Pancreas (tissue), 10 donors: ENCODE measurements around the gene PRKCB. TPM values are rescaled to one million over a fixed set of nuclear protein-coding genes. Genes with fewer than 3 reads are reported as not detected.
A peak's percentile ranks its signal among the peaks of the same experiment; 100 is the strongest.

Experiments used
- ATAC-seq, 4 donors: fragments of 200-7000 bp; cut with Tn5 transposase; one replicate each; pipeline versions ENCODE4 v1.8.0 to v1.9.1; 2020; ENCODE audit warnings: mild to moderate bottlenecking in 4 of 4, moderate library complexity in 4 of 4
- DNase-seq, 6 donors: peaks; one replicate each; pipeline ENCODE4 v3.0.0-alpha.2; 2020
- FAIRE-seq: peaks from 2 replicates; lab custom pipeline; 2012; peaks lifted over from hg19 to GRCh38; lab: Jason Lieb, UNC
- H3K27ac ChIP-seq, 4 donors: fragments of 200-600 bp; sonication (generic); 1 replicate in 3 of 4; 2 replicates in 1 of 4; pipeline versions ENCODE4 v1.5.0 to v1.8.0; 2020
- H3K27me3 ChIP-seq, 4 donors: fragments of 200-600 bp; one replicate each; pipeline ENCODE4 v1.8.0; 2021
- H3K36me3 ChIP-seq, 3 donors: fragments of 200-600 bp; sonication (generic) in 1 of 3; one replicate each; pipeline versions ENCODE4 v1.5.0 to v1.8.0; 2020 to 2021
- H3K4me1 ChIP-seq, 3 donors: fragments of 200-600 bp; one replicate each; pipeline ENCODE4 v1.8.0; 2021
- H3K4me3 ChIP-seq, 4 donors: fragments of 200-600 bp; sonication (generic) in 2 of 4; one replicate each; pipeline versions ENCODE4 v1.5.0 to v1.8.0; 2020 to 2021
- H3K9me3 ChIP-seq, 4 donors: fragments of 200-600 bp; one replicate each; pipeline ENCODE4 v1.8.0; 2021
- WGBS, 2 donors: extraction: QIAGEN DNeasy Blood & Tissue Kit; methylation state at CpG; one replicate each; pipeline ENCODE4 v1.1.7; 2013; 5-methylcytosine and 5-hydroxymethylcytosine counted together
- intact Hi-C, 3 donors: fragments of 100-400 bp; cut with DNase I; formaldehyde crosslinking; loops; one replicate each; pipeline versions ENCODE4 v1.11.1 to v1.14.2; 2022
- polyA plus RNA-seq, 2 donors: library from polyadenylated mRNA; stranded (reverse); fragments of 200-250 nt; gene quantifications; one replicate each; pipeline ENCODE4 v1.2.3, GENCODE V29; 2013
- total RNA-seq, 6 donors: library from RNA; stranded (reverse); fragmentation: NEBNext Ultra II Directional in 4 of 6; extraction: Animal tissue kit (Norgen Biotek cat#: 25700) in 4 of 6; gene quantifications; one replicate each; pipeline versions ENCODE4 v1.2.1 to v1.2.4, GENCODE V29; 2021 to 2023
- TF ChIP-seq, protein P1 (sequence below), 4 donors: fragments of 200-600 bp; sonication (generic) in 3 of 4; IDR thresholded peaks; one replicate each; pipeline versions ENCODE4 v1.5.0 to v1.8.0; 2021; ENCODE audit warnings: antibody characterized with exemption in 4 of 4
- donor health status: healthy with polysubstance abuse.
- donor health status: DM: no; HTN: no; CAD: no; lungs with moderate emphysema.
- donor health status: DM: no; HTN: no; CAD: no.
- donor health status: control.
- donor health status: control.
- donor health status: Bipolar disorder and iron deficiency.
- donor health status: DM: yes; HTN: yes; CAD: no.
- donor health status: DM: no; HTN: no; CAD: no.
- donor health status: DM: no; HTN: no; CAD: no.
- donor health status: DM: yes; HTN: yes; CAD: no.

Gene PRKCB
- total and polyA plus RNA-seq, 8 donors: 0.19 to 4.3 (median 0.61) TPM

DNA sequence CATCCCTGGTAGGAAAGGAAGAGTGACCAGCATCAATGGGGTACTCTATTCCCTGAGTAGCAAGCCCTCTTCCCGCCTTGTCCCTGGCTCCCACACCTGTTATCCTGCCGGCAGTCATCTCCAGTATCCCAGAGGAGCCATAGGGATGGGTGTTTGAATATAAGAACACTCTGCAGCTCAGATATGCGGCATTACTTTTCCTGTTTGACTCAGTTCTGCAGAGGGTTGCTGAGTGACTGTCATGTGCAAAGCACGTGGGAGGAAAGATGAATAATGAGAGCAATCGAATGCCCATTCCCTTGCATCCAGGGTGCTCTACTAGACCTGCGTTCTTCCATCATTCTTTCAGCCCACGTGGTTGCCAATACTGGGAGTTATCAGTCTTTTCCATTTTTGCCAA is 115.1 kb downstream of the PRKCB start:
- WGBS, 2 donors: 29 to 32% methylated on average over 7 of the region's 7 CpGs
- H3K9me3 ChIP-seq: no peaks in the 10 kb centered on the region
- DNase-seq: no peak
- no peak for FAIRE-seq
- H3K4me1 ChIP-seq: no peaks in the 10 kb centered on the region
- TF ChIP-seq, protein P1, sequence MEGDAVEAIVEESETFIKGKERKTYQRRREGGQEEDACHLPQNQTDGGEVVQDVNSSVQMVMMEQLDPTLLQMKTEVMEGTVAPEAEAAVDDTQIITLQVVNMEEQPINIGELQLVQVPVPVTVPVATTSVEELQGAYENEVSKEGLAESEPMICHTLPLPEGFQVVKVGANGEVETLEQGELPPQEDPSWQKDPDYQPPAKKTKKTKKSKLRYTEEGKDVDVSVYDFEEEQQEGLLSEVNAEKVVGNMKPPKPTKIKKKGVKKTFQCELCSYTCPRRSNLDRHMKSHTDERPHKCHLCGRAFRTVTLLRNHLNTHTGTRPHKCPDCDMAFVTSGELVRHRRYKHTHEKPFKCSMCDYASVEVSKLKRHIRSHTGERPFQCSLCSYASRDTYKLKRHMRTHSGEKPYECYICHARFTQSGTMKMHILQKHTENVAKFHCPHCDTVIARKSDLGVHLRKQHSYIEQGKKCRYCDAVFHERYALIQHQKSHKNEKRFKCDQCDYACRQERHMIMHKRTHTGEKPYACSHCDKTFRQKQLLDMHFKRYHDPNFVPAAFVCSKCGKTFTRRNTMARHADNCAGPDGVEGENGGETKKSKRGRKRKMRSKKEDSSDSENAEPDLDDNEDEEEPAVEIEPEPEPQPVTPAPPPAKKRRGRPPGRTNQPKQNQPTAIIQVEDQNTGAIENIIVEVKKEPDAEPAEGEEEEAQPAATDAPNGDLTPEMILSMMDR (IDR thresholded peaks at IDR 0.05): no peak
- intact Hi-C loops: no loop called here
- H3K27me3 ChIP-seq: peaks cover 0 to 4% (median 0%) of the 10 kb centered on the region in 4 donors
- ATAC-seq: no peak
- no peak overlapping the region for H3K27ac ChIP-seq
- H3K36me3 ChIP-seq: no peaks in the 10 kb centered on the region
- no peak overlapping the region for H3K4me3 ChIP-seq

DNA sequence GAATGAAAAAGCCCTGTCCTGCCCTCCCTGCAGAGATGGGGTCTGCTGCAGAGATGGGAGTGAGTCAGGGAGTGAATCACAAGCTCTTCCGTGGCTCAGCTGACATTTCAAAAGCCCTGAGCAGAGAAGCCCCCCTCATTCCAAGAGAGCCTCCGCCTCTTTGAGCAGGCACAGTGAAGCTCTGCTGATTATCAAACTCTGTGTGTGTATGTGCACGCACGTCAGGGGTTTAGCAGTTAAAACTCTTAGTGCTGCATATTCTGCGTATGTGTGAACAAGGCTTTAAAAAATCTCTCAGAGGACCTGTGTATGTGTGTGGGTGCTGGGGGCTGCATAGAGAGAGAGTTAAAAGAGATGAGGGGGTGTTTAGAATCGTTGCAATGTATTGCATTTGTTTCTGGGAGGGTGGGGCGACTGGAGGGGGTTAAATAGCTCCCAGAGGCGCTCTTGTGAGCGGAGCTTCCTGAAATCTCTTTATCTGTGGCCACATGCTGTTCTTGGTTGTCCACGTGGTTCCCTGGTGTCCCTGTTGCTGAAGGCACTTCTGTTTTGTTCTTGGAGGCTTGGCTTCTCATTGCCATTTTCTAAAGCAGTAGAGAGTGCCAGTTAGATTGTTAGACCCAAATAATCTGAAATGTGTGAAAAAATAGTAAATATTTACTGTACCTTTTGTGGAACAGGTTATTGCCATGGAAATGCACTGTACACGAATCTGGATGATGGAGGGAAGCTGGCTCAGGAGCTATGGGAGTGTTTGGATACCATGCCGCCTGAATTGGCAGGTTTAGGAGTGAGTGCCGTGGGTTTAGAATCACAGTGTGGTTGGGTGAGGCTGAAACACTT is 116.6 kb downstream of the PRKCB start:
- no peak overlapping the region for H3K27ac ChIP-seq
- TF ChIP-seq, protein P1 (IDR thresholded peaks at IDR 0.05): no peak
- H3K27me3 ChIP-seq: peaks cover 0 to 4% (median 0%) of the 10 kb centered on the region in 4 donors
- H3K4me1 ChIP-seq: no peaks in the 10 kb centered on the region
- no peaks in the 10 kb centered on the region for H3K36me3 ChIP-seq
- no peaks in the 10 kb centered on the region for H3K9me3 ChIP-seq
- FAIRE-seq (no peak), ATAC-seq (peak in 2 of 4 donors; percentile 59 to 73), DNase-seq (peak in 1 of 6 donors; percentile 26)
- no peak overlapping the region for H3K4me3 ChIP-seq
- intact Hi-C loops: no loop called here
- 7 to 10% methylated on average over 13 of the region's 13 CpGs for WGBS, 2 donors

DNA sequence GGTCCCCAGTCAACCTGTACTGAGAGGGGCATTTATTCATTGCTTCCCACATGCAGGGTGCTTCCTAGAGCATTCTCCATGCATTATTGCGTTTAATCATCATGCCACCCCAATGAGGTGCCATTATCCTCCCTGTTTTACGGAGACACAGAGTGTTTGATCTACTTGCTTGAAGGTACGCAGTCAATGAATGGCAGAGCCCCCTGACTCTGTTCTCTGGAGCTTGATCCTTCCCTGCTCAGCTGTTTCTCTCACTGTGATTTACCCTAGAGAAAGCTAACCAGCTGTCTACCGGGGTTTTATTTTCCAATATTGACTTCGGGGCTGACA is 117.2 kb downstream of the PRKCB start:
- TF ChIP-seq, protein P1 (IDR thresholded peaks at IDR 0.05): no peak
- Histone ChIP-seq H3K9me3 (no peaks in the 10 kb centered on the region), H3K4me1 (no peaks in the 10 kb centered on the region), H3K36me3 (no peaks in the 10 kb centered on the region), H3K27me3 (peaks cover 0 to 4% (median 0%) of the 10 kb centered on the region in 4 donors), H3K4me3 (no peak overlapping the region), H3K27ac (no peak overlapping the region)
- DNase-seq (no peak), FAIRE-seq (no peak), ATAC-seq (no peak)
- 59 to 68% methylated on average over 5 of the region's 5 CpGs for WGBS, 2 donors
- intact Hi-C loops: no loop called here

DNA sequence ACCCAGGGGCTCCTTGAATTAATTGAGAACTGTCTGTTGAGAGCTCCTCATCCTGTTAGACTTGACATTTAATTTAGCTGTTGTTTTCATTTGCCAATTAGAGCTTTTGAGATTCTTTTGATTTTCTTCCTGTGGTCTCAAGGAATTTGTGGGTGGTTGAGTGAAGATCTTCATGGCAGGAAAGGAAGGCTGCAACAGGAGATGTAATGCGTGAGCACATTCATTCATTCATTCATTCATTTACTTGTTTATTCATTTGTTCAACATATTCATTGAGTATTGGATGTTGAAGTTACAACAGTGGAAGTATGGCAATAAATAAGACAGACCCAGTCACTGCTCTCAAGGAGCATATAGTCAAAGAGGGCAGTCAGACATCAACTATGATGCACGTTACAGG is 117.7 kb downstream of the PRKCB start:
- Histone ChIP-seq H3K4me1 (no peaks in the 10 kb centered on the region), H3K9me3 (no peaks in the 10 kb centered on the region), H3K27ac (no peak overlapping the region), H3K27me3 (peaks cover 0 to 4% (median 0%) of the 10 kb centered on the region in 4 donors), H3K4me3 (no peak overlapping the region), H3K36me3 (no peaks in the 10 kb centered on the region)
- no peak for FAIRE-seq
- DNase-seq: no peak
- 46 to 65% methylated on average over 2 of the region's 2 CpGs for WGBS, 2 donors
- ATAC-seq: no peak
- intact Hi-C loops: no loop called here
- TF ChIP-seq, protein P1 (IDR thresholded peaks at IDR 0.05): no peak

DNA sequence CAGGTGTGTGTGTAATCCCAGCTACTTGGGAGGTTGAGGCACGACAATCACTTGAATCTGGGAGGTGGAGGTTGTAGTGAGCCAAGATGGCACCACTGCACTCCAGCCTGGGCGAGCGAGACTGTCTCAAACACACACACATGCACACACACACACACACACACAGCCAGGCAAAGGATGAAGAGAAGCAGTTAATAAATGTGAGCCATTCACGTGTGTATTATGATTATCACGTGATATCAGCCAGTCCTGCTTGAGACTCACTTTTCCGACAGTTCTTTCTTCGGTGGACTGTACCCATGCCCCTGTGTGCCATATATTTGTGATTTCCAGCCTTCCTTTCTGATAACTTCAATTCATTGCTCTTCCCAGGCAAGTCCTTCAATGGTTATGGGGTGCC is 119.3 kb downstream of the PRKCB start:
- Histone ChIP-seq H3K27me3 (peaks cover 0 to 4% (median 0%) of the 10 kb centered on the region in 4 donors), H3K36me3 (no peaks in the 10 kb centered on the region), H3K4me1 (no peaks in the 10 kb centered on the region), H3K9me3 (no peaks in the 10 kb centered on the region), H3K27ac (no peak overlapping the region), H3K4me3 (no peak overlapping the region)
- TF ChIP-seq, protein P1 (IDR thresholded peaks at IDR 0.05): no peak
- DNase-seq: no peak
- ATAC-seq: no peak
- intact Hi-C loops: no loop called here
- WGBS, 2 donors: 42 to 60% methylated on average over 7 of the region's 7 CpGs
- FAIRE-seq: no peak
